Pons (tissue), 1 donor: ENCODE results near the gene NCAM1.

Experiments used
- DNase-seq: peaks from one replicate; pipeline ENCODE4 v3.0.0-alpha.2; 2016; ENCODE audit warnings: low spot score

NCAM1 gene

DNA sequence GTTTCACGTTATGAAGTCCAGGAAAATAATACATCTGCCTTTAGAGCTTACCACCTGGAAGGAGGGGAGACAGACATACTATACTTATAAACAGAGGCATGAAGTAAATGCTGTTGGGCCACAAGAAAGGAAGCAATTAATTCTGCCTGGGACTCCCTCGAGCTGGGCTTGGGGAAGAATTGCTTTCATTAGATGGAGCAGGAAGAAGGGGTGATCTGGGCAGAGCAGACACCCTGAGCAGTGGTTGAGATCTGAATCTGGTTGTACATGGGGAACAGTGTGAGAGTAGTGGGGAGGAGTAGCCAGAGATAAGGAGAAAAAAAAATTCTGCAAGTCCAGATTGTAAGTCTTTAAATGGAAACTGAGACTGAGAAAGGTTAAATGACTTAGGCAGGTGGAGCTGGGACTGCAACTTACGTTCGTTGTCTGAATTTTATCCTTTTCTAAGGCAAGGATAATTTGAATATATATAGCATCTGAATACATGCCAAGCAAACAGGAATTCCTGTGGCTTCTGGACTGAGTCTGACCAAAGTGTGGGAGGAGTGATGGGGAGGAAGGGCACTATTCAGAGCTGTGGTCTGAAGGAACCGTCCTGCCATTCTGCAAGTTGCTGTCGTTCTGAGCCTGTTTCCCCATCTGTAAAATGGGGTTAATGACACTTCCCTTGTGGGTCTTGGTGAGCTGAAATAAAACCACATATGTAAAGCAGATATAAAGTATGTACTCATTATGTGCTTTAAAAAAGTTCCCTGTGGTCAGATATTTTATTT, 7.9 kb downstream of the NCAM1 start:
- no peak for DNase-seq

DNA sequence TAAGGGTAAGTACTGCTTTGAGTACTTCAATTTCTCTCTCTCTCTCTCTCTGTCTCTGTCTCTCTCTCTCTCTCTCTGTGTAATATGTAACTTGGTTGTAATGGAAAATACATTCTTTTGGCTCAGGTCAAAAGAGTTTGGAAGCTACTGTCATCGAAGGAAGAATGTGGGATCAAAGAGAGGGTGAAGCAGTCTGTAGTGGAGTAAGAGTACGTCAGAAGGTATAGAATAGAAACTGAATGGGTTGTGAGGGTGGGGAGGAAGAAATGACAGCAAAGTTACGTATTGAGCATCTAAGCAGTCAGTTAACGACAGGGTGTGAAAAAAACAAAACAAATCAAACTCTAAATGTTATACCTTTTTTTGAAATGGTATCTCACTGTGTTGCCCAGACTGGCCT, 10.0 kb downstream of the NCAM1 start:
- no peak for DNase-seq

GRCh38 chr11:112971827-112972226, 10.6 kb downstream of the NCAM1 start:
- no peak for DNase-seq

DNA sequence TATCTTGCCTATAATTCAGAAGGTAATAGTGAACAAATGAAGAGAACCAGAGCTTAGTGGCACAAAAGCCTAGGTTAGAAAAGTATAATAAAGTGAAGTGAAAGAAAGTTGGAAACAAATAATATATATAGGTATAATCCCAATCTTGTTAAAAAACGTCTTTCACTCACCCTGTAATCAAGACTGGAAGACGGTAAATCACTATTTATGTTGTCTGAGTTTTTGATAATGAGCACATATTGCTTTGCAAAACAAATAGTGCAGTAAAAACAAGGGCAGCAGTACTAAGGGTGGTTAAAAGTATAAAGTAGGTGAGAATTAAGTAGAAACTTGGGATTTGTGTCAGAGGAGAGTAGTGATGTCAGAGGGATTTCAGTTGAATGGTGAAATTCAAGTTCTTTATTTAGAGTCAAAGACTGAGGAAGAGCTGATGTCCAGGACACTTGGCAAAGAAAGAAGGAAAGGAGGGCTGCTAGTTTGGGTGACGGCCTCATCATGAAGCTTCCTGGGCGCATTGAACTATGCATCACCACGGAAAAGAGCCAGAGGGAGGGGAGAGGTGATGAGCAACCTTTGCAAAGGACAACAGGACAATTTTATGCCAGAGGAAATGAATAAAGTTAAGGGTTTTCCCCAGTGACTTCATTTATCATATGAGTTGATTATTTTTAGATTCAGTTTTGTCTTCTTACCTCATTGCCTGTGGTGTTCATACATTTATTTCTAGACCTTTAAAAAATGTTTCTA, 11.4 kb downstream of the NCAM1 start:
- no peak for DNase-seq

GRCh38 chr11:112975051-112975450, 13.8 kb downstream of the NCAM1 start:
- DNase-seq = no peak

GRCh38 chr11:112975493-112975892, 14.3 kb downstream of the NCAM1 start:
- DNase-seq = no peak

DNA sequence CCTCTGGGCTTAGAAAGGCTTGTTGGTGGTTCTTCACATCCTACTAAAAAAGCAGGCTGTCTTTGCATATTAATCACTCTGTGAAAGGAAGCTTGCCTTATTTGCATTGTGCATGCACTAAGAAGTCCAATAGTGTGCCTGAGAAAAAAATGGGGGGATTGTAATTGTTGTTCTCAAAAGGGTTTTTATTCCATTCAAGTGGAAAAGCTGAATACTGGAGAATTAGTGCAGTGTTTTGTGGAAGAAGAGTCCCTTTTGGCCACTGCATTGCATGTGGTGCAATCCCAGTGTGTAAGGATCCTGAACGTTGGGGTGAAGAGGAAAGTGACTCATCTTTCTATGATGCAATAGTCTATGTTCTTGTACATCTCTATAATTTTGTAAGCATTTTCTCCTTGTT, 16.5 kb downstream of the NCAM1 start:
- DNase-seq = peak; percentile 99

DNA sequence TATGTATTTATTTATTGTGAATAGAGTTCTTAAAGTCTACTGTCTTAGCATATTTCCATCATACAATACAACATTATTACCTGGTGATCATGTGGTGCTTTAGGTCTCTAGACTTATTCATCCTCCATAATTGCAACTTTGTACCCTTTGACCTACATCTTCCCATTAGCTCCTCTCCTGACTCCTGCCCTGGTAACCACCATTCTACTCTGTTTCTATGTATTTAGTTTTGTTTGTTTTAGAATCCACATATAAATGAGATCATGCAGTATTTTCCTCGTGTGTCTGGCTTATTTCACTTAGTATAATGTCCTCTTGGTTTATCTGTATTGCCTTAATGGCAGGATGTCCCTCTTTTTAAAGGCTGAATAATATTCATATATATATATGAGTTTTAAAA, 22.7 kb downstream of the NCAM1 start:
- no peak for DNase-seq

GRCh38 chr11:112989198-112989597, 28.0 kb downstream of the NCAM1 start:
- no peak for DNase-seq

- DNase-seq = no peak
Observed at GRCh38 chr11:112993808-112994207, 32.6 kb downstream of the NCAM1 start.

- DNase-seq = no peak
Observed at GRCh38 chr11:112995423-112996090, 34.3 kb downstream of the NCAM1 start.

DNA sequence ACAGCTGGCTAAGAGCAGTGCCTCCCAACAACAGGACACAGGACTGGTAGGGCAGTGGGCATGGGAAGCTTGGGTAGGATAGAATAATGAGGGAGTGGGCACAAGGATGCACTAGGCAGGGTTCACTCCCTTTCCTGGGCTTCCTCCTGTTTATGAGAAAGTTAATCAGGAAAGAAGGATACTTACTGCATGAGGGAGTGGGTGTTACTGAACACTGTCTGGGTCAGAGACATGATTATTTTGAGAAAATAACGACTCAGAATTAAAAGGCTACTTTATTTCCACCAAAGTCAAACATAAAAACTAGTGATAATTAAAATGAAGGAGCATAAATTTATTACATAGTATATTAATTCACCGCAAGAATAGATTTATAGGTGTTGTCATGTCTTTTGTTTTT, 35.8 kb downstream of the NCAM1 start:
- no peak for DNase-seq

GRCh38 chr11:112997857-112998466, 36.7 kb downstream of the NCAM1 start:
- DNase-seq = no peak

DNA sequence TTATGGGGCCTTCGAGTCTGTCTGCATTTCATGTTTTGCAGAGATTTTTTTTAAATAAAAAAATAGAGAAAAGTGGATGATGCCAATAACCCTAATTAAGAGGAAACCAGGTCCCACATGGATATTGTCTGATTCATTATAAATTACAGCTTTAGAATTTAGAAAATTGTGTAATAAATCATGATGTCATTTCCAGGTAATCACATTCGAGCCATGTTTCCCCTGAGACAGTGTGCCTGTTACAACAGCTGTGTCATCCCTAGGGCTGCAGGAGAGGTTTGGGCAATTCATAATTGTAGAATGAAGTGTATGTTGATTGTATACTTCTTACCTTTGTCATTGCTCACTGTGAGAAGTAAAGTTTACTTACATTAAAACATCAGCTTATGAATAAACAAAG, 38.3 kb downstream of the NCAM1 start:
- DNase-seq = no peak

GRCh38 chr11:113001709-113002108, 40.5 kb downstream of the NCAM1 start:
- DNase-seq = no peak

- DNase-seq = no peak
Observed at GRCh38 chr11:113006896-113007445, 45.8 kb downstream of the NCAM1 start.

DNA sequence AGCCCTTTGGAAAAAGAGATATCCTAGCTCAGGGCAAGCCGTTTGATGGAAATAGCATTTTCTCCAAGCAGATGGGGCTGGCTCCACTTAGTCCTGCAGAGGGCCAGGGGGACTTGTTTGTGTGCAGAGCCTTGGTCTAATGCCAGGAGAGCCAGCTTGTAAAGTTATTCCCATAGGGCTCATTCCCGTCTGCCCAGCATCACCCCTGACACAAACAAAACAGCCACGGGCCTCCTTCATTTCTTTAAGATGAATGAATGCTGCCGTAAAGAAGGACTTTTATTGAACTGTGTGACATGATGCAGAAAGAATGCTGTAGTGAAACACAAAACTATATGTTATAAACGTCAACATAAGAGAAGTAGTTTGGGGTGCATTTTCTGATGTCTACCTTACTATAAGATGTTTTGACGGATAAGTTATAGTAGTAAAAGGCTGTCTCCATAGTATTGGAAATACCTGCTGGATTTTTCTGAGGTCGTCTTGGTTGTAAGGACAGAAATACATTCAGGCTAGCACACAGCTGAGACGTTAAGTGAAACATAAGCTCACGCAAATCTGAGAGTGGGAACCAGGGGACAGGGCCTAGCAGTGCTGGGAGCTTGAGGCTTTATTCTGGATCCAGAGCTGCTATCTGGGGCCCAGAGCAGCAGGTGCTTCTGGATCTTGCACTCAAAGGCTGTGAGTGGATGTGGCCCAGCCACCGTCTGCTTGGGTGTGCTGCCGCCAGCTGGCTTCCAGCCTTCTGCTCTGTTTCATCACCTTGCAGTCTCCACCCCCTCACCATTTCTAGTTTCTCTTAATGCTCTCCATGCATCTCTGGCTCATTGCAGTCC, 53.3 kb downstream of the NCAM1 start:
- peak; percentile 58 for DNase-seq

DNA sequence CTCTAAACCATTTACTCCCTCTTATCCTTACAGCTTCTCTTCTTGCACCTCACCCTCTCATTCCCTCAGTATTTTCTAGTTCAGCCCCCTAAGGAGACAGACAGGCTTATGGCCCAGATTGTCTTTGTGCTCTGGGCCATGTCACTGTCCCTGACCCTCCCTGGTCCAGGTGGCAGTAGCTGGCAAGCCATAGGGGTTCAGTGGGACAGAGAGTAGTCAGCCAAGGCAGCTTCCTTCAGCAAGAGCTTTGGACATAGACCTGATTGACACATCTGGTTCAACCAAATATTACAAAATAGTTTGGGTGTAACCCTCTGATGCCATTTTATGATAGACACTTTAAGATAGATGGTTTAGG, 53.9 kb downstream of the NCAM1 start:
- DNase-seq = no peak

- DNase-seq = no peak
Observed at GRCh38 chr11:113016905-113017304, 55.7 kb downstream of the NCAM1 start.

DNA sequence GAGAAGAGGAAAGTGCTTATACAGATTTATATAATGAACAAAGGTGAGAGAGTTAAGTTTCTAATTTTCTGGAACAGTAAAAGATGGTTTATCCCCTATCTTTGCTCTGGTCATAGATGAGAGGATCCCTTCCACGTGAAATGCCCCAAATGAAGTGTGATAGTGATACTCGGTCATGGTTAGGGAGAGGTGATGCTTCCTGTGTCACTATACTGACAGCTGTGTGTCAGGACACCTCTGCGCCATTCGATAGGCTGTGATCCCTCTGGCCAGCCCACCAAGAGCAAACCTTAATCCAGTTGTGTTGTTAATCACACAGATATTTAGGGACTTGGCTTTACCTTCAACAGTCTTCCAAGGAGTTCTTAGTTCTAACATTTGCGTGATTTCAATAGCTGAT, 57.7 kb downstream of the NCAM1 start:
- DNase-seq = no peak

GRCh38 chr11:113019711-113020110, 58.5 kb downstream of the NCAM1 start:
- no peak for DNase-seq
